Activated CD8-positive, alpha-beta memory T cell treated with anti-CD3 and anti-CD28 coated beads, Interleukin-2, amount 50 U/mL, for 1 hour (primary cell): ENCODE results near the gene VSTM4.

ENCODE experiments used
- DNase-seq: peaks from one replicate; pipeline ENCODE4 v3.0.0-alpha.2; 2020; ENCODE audit errors: extremely low read depth

VSTM4 gene

DNA sequence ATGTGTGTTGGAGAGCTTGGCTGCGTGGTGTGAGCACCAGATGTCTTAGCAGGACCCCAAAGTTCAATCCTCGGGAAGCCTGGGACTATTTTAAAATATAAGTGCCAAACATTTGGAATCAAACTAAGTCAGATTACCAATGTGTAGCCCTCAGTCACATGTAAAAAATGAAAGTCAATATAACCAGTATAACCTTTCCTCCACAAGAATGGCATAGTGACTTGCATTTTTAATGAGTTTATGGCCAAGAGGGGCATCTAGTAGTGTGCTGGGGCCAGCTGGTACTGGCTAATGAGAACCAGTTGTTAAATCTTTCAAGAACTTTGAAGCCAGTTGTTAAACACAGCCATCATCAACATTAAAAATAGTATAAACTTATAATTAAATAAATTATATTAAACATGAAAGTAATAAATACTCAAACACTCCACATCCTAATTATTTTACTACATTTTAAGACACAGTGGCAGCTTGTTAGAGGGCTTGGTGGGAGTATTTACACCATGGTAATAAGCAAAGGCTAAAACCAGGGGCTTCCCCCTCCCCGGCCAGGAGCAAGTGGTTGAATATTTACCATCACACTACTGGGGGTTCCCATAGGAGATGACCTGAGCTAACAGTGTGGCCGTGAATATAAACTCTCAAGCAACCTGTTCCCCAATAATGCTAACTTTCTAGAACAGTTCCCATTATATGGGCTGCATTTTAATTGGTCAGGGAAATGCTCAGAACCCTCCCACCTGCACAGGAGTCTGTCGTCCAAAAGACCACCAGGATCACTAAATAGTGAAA is 26.4 kb upstream of the VSTM4 start:
- DNase-seq: no peak

DNA sequence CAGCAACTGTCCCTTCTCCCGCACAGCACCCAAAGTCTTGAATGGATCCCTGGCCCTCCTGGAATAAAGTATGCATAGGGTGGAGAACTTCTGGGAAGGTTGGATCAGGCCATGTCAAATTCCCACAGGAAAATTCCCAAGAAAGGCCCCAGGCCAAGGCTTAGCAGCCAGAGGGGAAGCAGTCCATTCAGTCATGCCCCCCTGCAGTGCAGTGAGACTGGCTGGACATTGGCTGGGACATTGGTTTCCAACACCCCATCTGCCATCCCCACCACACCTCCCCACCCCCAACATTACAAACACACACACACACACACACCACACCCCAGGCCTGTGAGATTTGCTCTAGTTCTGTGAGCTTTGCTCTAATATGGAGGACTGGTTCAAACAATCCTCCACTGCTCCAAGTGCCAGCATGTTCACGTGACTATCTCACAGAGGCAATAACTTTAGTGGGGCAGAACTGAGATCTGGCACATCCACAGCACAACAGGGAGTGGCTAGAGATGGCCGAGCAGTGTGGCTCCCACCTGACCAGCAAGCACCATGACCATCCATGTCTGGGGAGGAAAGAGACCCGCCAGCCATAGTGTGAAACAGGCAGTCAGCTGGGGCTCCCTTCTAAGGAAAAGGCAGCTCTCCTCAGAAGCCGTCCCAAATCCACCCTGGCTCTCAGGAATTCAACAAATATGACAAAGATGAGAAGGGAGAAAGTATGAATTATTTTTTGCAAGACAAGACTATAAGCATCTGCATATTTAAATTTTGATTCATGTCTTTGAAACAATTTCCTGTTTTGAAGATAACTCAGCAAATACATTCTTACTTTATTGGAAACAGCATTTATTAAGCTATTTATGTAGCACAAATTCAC is 25.2 kb upstream of the VSTM4 start:
- DNase-seq: no peak

DNA sequence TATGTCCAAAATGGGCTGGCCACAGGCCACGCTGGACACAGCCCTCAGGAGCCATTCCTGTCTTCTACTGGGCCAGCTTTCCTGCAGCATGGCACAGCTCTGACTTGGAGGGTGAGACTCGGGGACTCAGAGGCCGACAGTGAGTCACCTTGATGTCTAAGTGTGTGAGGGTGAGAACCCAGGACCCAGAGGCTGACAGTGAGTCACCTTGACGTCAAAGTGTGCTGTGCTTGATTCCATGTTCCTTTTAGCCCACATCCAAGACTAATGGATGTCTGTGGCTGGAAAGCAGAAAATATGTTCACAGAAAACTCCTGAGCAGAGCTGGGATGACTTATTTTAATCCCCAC is 24.5 kb upstream of the VSTM4 start:
- no peak for DNase-seq

DNA sequence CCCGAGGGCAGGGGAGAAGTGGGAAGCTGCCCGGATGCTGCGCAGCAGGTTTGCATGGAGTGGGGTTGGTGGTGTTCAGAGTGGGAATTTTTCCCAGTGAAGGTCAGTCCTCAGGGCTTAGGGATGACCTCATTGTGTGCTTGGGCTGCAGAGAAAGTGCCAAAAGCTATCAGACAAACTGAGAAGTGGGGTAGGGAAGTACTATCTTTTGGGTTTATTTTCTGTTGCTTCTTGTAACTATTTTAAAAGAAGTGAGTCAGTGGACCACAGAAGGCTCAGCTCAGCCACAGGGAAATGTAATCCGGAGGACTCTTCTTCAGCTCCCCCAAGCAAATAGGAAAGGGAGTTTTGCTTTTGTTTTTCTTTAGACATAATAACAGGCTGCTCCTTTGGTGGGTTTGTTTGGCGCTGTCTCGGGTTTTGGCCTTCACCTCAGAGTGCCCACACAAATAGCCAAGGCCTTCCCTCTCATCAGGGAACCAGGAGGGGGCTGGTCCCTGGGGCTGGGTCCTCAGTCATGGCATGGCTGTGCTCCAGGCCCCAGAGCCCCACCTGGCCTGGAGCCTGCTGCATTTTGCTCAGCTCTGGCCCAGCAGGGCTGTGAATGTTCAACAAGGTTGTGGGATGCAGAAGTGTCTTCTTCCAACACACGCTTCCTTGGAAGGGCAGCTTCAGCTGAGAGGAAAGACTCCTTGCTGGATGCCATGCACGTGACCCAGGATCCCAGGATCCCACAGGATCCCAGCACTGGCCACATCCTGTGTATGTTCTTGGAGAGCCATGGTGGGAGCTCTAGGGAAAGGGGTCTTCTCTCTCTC is 23.9 kb upstream of the VSTM4 start:
- no peak for DNase-seq

DNA sequence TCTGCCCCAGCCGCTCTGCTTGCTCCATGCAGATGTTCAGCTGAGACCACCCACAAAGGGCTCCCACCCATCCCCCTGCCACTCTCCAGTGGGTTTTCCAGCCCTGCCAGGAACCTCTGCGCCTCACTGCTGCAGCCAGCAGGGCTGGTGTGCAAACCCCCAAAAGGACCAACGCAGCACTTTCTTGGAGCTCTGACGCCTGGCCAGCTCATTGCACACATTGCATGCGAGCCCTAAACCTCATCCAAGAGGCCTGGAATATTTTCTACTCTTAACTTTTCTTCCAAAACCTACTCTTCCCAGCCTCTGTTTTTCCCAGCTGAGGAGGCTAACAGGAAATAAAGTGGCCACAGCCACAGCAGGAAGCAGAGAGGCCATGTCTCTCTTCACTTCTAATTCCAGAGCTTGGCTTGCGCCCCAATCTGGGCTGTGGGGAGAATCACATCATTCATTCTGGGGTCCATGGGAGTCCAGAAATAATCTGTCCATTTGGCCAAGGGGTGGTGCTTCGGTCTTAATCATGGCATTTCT is 23.1 kb upstream of the VSTM4 start:
- DNase-seq: no peak

DNA sequence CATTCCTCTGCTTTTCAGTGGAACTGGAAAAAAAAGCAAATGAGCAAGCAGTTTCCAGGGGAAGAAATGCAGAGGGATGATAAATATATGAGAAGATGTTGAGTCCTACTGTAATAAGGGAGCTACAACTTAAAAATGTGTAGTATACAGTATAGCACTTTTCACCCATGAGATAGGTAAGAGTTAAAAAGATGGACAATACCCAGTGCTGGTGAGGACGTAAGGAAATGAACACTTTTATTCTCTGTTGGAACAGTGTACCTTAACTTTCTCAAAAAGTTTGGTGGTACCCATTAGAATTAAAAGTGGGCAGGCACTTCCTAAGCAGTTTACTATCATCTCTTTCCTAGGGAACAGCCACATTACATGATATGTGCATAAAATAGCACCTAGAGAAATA is 21.2 kb upstream of the VSTM4 start:
- DNase-seq: no peak

DNA sequence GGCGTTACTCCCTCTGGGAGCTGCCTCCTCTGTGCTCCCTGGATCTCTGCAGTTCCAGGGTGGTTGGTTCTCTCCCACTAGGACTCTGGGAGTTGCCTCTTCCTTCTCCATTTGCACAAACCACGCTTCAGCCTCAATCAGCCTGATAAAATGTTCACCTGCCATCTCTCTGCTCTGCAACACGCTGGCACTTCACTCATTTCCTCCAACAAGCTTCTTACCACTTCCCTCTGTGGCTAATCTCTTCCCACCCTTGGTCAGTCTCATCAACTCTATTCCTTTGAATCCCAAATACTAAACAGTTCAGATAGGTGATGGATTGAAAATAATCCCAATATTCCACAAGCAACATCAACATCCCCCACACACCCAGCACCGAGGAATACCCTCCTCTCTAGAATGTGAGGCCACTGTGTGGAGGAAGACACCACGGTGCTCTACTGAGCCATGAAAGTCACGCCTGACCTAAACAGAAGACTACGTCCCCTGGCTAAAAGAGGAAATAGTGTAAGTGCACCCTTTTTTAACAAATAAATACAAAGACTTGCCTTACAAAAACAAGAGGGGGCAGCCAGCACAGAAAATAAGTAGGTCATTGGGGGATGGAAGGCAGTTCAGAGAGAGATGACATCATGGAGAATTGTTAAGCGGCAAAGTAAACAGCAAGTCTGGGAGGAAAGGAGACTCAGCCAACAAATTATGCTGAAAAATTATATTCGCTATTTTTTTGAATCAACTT is 20.4 kb upstream of the VSTM4 start:
- DNase-seq: no peak

DNA sequence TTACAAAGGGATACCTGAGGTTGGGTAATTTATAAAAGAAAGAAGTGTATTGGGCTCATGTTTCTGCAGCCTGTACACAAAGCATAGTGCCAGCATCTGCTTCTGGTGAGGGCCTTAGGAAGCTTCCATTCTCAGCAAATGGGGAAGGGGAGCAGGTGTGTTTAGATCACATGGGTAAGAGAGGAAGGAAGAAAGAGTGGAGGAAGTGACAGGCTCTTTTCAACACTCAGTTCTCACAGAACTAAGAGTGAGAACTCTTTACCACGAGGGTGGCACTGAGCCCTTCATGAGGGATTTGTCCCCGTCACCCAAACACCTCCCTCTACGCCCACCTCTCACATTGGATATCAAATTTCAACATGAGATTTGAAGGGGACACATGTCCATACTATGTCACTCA is 19.0 kb upstream of the VSTM4 start:
- DNase-seq: no peak

DNA sequence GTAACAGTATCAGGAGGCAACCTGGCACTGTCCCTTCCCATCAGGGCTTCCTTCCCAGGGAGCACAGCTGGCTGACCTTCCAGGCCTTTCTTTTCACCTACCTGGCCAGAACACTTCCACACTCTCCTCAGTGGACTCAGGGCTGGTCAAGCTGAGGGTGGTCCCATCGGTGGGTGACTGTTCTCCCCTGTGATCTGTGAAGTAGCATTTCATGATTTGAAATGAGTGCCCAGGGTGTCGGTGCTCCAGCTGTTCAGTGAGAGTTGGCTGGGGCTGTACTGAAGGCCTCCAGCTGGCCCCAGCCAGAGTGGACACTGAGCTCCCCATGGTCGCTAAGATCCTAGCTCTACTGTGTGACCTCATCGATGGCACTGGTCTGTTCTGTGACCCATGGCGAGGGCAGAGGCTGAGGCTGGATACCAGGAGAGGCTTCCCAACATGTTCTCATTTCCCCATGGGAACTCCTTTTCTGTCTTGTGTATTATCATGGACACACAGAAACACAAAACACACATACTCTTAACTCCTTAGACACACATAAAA is 18.5 kb upstream of the VSTM4 start, which contains the start of gene FAM170B:
TSS of gene FAM170B (minus strand) at position 316 of the 543 bp plus-strand sequence. CDS start at position 213, 103 bp downstream.
- DNase-seq: no peak

DNA sequence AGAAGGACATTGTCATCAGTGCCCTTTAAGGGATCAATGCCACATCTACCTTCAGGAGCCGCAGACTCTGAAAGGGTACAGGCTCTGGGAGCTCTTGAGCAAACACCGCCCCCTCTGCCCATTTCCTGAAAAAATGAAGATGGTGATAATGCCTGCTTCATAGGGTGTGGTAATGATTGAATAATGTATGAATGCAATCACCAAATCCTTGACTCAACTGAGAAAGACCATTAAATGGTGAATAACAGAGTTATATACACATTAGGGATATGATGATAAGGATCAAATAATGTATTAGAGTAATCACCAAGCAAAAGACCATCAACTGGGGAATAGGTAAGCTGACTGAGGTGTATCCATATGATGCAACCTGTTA is 17.0 kb upstream of the VSTM4 start:
- DNase-seq: no peak

DNA sequence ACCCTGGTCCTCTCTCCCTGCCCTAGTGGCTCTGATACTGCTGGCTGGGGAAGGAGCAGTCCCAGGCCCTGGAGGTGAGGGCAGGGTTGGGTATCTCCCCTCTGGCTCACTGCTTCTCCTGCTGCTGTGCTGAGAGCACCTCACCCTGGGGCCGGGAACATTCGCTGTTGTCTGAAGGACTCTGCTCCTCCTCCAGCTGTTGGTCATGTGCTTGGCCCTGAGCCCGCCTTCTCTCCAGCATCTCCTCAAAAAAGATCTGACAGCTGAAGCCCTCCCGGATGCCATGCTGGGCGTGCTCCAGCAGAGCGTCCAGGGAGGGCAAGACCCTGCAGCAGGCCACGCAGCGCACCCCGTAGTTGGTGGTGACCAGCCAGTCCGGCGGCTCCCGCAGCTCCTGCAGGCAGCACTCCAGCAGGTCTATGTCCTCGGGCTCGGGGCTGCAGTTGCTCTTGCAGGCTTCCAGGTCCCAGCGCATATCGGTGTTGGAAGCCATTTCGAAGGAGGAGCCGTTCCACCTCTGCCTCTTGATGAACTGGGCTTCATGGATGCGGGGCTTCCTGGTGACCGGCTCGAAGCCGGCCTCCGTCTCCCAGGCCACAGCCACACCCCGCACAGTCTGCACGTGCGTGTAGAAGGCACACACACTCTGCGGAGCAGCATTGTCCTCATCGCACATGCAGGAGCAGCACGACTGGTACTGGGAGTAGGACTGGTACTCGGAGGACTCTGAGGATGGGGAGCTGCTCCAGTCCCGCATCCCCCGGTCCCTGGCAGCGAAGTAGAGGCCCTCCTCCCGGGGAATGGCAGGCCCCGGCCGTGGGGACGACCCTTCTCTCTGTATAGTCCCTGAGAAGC is 16.4 kb upstream of the VSTM4 start:
- DNase-seq: no peak

DNA sequence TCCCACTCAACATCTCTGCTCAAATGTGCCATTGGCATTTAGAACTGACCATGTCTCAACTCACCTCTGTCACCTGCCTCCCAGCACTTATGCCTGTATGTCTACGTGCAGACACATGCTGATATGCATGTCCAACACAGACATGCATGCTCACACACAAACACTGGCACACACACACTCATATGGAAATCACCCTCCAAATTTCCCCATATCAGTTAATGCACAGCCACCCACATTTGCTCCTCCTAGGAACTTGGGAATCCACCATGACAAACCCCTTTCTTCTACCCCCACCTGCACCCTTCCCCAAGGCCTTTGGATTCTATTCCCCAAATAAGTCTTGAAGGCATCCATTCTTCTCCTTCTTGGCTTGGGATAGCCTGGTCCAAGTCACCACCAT is 14.1 kb upstream of the VSTM4 start:
- no peak for DNase-seq

DNA sequence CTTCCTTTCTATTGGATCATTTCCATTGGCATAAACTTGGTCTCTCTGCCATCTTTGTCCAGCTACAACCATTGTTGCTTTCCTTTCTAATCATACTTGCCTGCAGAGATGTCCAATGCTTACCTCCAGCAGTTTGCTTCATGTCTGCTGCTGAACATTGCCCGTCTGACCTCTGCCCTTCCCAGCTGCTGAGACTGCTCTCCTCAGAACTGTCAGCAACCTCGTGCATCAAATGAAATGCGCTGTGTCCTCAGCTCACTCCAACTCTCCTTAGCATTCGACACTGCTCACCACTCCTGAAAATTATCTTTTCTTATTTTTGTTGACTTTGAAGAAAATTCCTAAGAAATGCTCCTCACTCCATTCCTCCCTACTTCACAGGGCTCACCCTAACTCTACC is 13.5 kb upstream of the VSTM4 start:
- no peak for DNase-seq

DNA sequence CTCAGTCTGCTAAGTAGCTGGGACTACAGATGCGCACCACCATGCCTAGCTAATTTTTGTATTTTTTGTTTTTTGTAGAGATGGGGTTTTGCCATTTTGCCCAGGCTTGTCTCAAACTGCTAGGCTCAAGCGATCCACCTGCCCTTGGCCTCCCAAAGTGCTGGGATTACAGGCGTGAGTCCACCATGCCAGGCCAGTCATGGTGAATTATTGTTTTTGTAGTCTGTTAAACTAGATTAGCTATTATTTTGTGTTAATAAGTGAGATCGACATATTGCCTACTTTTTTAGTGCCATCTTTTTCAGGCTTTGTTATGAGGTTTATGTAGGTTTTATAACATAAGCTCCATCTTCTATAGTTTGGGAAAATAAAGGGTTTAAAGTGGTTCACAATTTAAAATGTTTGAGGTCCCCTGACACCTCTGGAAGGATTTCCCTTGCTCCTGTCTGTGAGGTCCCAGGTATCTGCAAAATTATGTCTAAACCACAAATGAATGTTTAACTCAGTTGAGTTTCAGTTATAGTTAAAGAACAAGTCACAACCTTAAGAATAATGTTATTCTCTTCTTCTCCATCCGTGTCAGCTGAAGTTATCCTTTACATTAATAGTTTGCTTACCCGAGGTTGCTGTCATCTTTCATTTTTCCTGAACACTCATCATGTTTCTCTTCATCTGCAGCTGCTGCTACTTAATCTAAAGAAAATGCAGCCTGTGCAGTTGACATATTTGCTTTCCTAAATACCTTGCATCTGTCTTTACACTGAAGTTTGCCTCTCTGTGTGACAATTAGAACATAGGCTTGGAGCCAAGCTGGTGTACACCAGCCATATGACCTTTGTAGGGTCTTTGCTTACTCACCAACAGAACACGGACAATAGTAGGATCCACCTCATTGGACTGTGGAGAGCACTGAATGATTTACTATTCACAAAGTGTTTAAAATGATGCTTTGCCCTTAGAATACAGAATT is 8.9 kb upstream of the VSTM4 start:
- no peak for DNase-seq

DNA sequence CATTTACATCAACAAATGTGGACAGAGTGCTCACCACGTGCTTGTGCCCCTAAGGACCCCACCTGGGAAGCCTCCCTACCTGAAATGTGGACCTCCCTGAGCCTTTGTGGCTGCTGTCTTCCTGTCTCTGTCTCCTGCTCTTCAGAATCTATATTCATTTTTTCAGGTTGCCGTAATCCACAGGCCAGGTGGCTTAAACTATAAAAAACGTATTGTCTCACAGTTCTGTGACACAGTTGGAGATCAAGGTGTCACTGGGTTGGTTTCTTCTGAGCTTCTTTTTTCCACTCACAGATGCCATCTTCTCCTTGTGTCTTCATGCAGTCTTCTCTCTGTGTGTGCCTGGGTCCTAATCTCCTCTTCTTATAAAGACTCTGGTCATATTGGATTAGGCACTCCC is 5.6 kb upstream of the VSTM4 start:
- no peak for DNase-seq

DNA sequence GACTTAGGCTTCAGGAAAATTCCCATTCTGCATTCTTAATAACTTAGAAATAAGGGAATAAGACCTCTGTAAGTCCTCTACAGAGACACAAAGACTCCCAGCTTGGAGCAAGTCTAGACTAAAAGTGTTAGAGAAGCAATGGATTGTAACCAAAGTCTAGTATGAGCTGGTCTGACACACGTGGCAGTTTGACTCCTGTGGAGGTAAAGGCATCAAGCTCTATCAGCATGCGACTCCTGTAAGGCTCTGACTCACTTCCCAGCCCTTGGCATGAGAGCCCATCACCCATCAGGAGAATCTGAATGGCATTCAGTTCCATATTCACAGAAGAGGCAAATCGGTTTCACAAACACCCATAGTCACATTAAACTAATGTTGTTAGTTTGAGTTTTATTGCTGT is 4.4 kb upstream of the VSTM4 start:
- no peak for DNase-seq

DNA sequence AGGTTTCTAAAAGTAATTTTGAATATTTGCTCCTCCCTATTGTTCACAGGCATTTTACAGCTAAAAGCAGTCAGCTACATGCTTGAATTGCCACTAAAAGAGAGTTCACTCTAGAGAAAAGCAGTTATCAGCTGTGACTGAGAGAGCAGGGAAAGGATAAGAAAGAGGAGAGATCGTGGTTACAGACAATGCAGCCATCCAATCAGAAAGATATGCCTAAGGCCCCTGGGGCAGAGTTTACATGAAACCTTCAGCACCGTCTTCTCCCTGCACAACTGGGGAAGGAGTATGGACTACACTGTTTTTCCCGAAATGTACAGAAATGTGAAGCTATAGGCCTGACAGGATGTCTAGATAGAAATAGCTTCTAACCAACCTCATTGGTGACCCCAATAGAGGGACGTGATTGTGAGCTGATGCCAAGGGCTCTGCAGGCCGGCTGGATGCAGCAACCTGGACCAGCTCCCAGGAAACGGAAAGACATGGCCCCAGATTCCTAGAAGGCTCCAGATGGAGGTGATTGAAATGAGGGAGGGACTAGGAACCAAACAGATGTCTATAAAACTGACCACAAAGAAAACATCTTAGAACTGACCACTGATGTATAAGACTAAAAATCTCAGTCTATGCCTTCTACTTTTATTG is 3.2 kb upstream of the VSTM4 start:
- DNase-seq: no peak

DNA sequence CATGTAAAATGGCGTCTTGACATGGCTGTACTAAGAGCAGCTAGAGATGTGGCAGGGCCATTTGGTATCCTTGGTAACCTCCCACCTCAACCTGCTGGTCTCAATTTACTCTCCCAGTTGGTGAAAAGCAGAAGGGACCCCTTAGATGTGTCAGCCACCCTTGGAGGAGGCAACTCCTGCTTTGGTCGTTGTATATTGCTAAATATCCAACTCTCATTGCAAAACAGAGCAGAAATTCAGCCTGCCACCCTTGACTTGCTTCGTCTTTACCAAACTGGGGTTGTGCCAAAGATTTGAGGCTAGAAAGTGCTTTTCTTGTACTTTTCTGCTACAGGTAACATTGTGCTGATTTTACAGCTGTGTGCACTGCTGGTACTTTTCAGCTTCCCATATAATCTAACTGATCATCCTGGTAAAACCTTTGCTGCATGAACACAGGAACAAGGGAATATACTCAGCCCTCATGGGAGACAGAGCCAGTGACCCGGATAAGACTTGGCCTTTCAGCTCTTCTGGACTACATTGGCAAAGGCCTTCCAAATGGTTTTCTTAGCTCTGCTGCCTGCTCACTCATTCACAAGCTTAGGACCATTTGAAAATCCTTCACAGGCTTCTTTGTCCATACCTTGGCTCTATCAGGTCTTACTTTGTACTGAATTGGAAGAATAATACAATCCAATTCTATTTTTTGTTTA is 2.2 kb upstream of the VSTM4 start:
- DNase-seq: no peak
